H1 (cell line): ENCODE data around the gene ADGRV1. TPM values are rescaled to one million over a fixed set of nuclear protein-coding genes. Genes with fewer than 3 reads are reported as not detected.

Experiments used
- CTCF ChIA-PET: fragments of 300-600 bp; sonication (Branson Sonifier 250); formaldehyde crosslinking; loops from one replicate; lab custom pipeline; 2021; ENCODE audit not compliant: partially characterized antibody; lab: Charles Lee
- POLR2A ChIA-PET: fragments of 300-600 bp; sonication (Branson Sonifier 250); formaldehyde crosslinking; loops from one replicate; lab custom pipeline; 2021; ENCODE audit warnings: inconsistent platforms; ENCODE audit not compliant: partially characterized antibody; lab: Charles Lee
- DNase-seq, 2 experiments: peaks; one replicate each; pipeline versions ENCODE4 v3.0.0 to v3.0.0-alpha.2; 2010 to 2022; ENCODE audit warnings: low spot score in 2 of 2, low read depth in 1 of 2, mixed read lengths in 1 of 2
- FAIRE-seq: peaks from 2 replicates; lab custom pipeline; 2011; peaks lifted over from hg19 to GRCh38; lab: Jason Lieb, UNC
- H2AFZ ChIP-seq: 2 replicates; pipeline ENCODE4 v1.8.1; 2012; ENCODE audit warnings: low read length, inconsistent platforms
- H2AK5ac ChIP-seq: 2 replicates; pipeline ENCODE4 v1.6.1; 2013; ENCODE audit warnings: low read depth, low read length
- H2BK120ac ChIP-seq: replicated peaks from 2 replicates; pipeline ENCODE3; 2013; ENCODE audit warnings: low read depth, low read length, inconsistent platforms
- H2BK12ac ChIP-seq: 2 replicates; pipeline ENCODE4 v1.6.1; 2013; ENCODE audit warnings: low read depth, low read length
- H2BK15ac ChIP-seq: 2 replicates; pipeline ENCODE4 v1.6.1; 2013; ENCODE audit warnings: low read length
- H2BK20ac ChIP-seq: 2 replicates; pipeline ENCODE4 v1.6.1; 2013; ENCODE audit warnings: low read length
- H2BK5ac ChIP-seq: 2 replicates; pipeline ENCODE4 v1.6.1; 2013; ENCODE audit warnings: low read depth, low read length
- H3K14ac ChIP-seq: 2 replicates; pipeline ENCODE4 v1.6.1; 2013; ENCODE audit warnings: inconsistent platforms; ENCODE audit not compliant: insufficient read length
- H3K18ac ChIP-seq: 2 replicates; pipeline ENCODE4 v1.6.1; 2013; ENCODE audit warnings: low read length; ENCODE audit errors: extremely low read depth
- H3K23ac ChIP-seq: 2 replicates; pipeline ENCODE4 v1.6.1; 2013; ENCODE audit warnings: inconsistent platforms; ENCODE audit not compliant: insufficient read length
- H3K23me2 ChIP-seq: 2 replicates; pipeline ENCODE4 v1.6.1; 2013; ENCODE audit warnings: low read depth, low read length
- H3K27ac ChIP-seq: 2 replicates; pipeline ENCODE4 v1.6.1; 2011; ENCODE audit warnings: low read depth, low read length, inconsistent platforms
- H3K27me3 ChIP-seq, 4 experiments: replicated peaks in 1 of 4; 1 replicate in 1 of 4; 2 replicates in 3 of 4; pipeline versions ENCODE4 v1.6.1 to v1.8.1; 2011 to 2013; ENCODE audit warnings: low read length in 3 of 4, mild to moderate bottlenecking in 3 of 4, inconsistent platforms in 2 of 4, mixed read lengths in 2 of 4, moderate library complexity in 1 of 4; ENCODE audit not compliant: control insufficient read depth in 3 of 4, insufficient read depth in 3 of 4; ENCODE audit errors: extremely low read depth in 1 of 4
- H3K36me3 ChIP-seq, 4 experiments: 2 replicates each; pipeline versions ENCODE4 v1.6.1 to v1.8.1; 2011 to 2013; ENCODE audit warnings: mild to moderate bottlenecking in 4 of 4, low read length in 3 of 4, moderate library complexity in 2 of 4, control low read depth in 1 of 4, inconsistent platforms in 1 of 4; ENCODE audit not compliant: insufficient read depth in 4 of 4, control insufficient read depth in 2 of 4
- H3K4ac ChIP-seq: replicated peaks from 2 replicates; pipeline ENCODE3; 2013; ENCODE audit warnings: low read length, low read depth, mixed read lengths, inconsistent platforms; ENCODE audit not compliant: insufficient read length
- H3K4me1 ChIP-seq, 4 experiments: replicated peaks in 1 of 4; 1 replicate in 1 of 4; 2 replicates in 3 of 4; pipeline versions ENCODE4 v1.6.1 to v1.8.1; 2011 to 2013; ENCODE audit warnings: low read length in 3 of 4, inconsistent platforms in 2 of 4, mixed read lengths in 1 of 4; ENCODE audit not compliant: insufficient read depth in 4 of 4, control insufficient read depth in 3 of 4
- H3K4me2 ChIP-seq, 2 experiments: 2 replicates each; pipeline versions ENCODE4 v1.6.1 to v1.8.1; 2011 to 2013; ENCODE audit warnings: low read depth in 2 of 2, low read length in 2 of 2, control low read depth in 1 of 2, inconsistent platforms in 1 of 2, mild to moderate bottlenecking in 1 of 2; ENCODE audit not compliant: insufficient read depth in 1 of 2
- H3K4me3 ChIP-seq, 4 experiments: fragments of 200-600, 300-600 bp in 1 of 4; sonication (generic), shearing (Covaris generic), sonication (Bioruptor Twin) in 1 of 4; 2 replicates each; pipeline versions ENCODE4 v1.5.1 to v1.8.1; 2011 to 2016; ENCODE audit warnings: low read length in 4 of 4, low read depth in 3 of 4, control low read depth in 2 of 4, inconsistent platforms in 2 of 4, mild to moderate bottlenecking in 2 of 4, mixed read lengths in 1 of 4, moderate library complexity in 1 of 4; ENCODE audit not compliant: insufficient read depth in 2 of 4; ENCODE audit errors: extremely low read depth in 1 of 4
- H3K56ac ChIP-seq: replicated peaks from 2 replicates; pipeline ENCODE3; 2013; ENCODE audit warnings: low read depth, mild to moderate bottlenecking, mixed read lengths, low read length, inconsistent platforms; ENCODE audit not compliant: insufficient read length
- H3K79me1 ChIP-seq: 2 replicates; pipeline ENCODE4 v1.6.1; 2013; ENCODE audit warnings: low read depth, low read length, control low read depth
- H3K79me2 ChIP-seq, 2 experiments: 2 replicates each; pipeline versions ENCODE4 v1.6.1 to v1.8.1; 2012 to 2013; ENCODE audit warnings: low read length in 2 of 2, mild to moderate bottlenecking in 2 of 2, inconsistent platforms in 1 of 2; ENCODE audit not compliant: insufficient read depth in 2 of 2, control insufficient read depth in 1 of 2
- H3K9ac ChIP-seq, 4 experiments: replicated peaks in 1 of 4; 1 replicate in 1 of 4; 2 replicates in 3 of 4; pipeline versions ENCODE4 v1.6.1 to v1.8.1; 2011 to 2013; ENCODE audit warnings: low read depth in 3 of 4, low read length in 3 of 4, control low read depth in 2 of 4, mild to moderate bottlenecking in 2 of 4, moderate library complexity in 2 of 4, inconsistent platforms in 1 of 4; ENCODE audit errors: extremely low read depth in 1 of 4
- H3K9me3 ChIP-seq, 2 experiments: 2 replicates each; pipeline versions ENCODE4 v1.6.1 to v1.8.1; 2012 to 2013; ENCODE audit warnings: mild to moderate bottlenecking in 2 of 2, moderate library complexity in 2 of 2, control low read depth in 1 of 2, inconsistent platforms in 1 of 2, low read depth in 1 of 2, low read length in 1 of 2, mixed read lengths in 1 of 2; ENCODE audit not compliant: insufficient read depth in 2 of 2
- H4K20me1 ChIP-seq, 2 experiments: replicated peaks in 1 of 2; 2 replicates each; pipeline versions ENCODE3 to v1.8.1; 2011 to 2013; ENCODE audit warnings: inconsistent platforms in 2 of 2, low read length in 2 of 2, mild to moderate bottlenecking in 1 of 2; ENCODE audit not compliant: insufficient read depth in 2 of 2, control insufficient read depth in 1 of 2
- H4K5ac ChIP-seq: 2 replicates; pipeline ENCODE4 v1.6.1; 2013; ENCODE audit warnings: low read length, low read depth, mixed read lengths, inconsistent platforms; ENCODE audit not compliant: insufficient read length
- H4K8ac ChIP-seq: 2 replicates; pipeline ENCODE4 v1.8.0; 2013; ENCODE audit warnings: mild to moderate bottlenecking, moderate library complexity, low read length, inconsistent platforms; ENCODE audit not compliant: insufficient read depth; ENCODE audit errors: extremely low read depth
- H4K91ac ChIP-seq: replicated peaks from 2 replicates; pipeline ENCODE3; 2013; ENCODE audit warnings: low read length, mixed read lengths, inconsistent platforms; ENCODE audit not compliant: insufficient read length
- BACH1 ChIP-seq: IDR thresholded peaks from 2 replicates; pipeline ENCODE4 v1.6.1; 2012; ENCODE audit warnings: low read length, improper control_type of control experiment
- CEBPB ChIP-seq: IDR thresholded peaks from 2 replicates; pipeline ENCODE4 v1.6.1; 2012; ENCODE audit warnings: low read depth, low read length
- KDM5A ChIP-seq: fragments of 200-600 bp; IDR thresholded peaks from 2 replicates; pipeline ENCODE4 v1.7.1; 2012; ENCODE audit warnings: mild to moderate bottlenecking, low read length, inconsistent platforms, mixed read lengths
- NANOG ChIP-seq: IDR thresholded peaks from 2 replicates; pipeline ENCODE4 v1.6.1; 2011; ENCODE audit warnings: low read length, low read depth, mild to moderate bottlenecking, inconsistent platforms; ENCODE audit not compliant: insufficient read depth, poor library complexity, severe bottlenecking
- POU5F1 ChIP-seq: IDR thresholded peaks from 2 replicates; pipeline ENCODE4 v1.6.1; 2011; ENCODE audit warnings: low read depth, mild to moderate bottlenecking, low read length, moderate library complexity
- WGBS, 2 experiments: shearing (Covaris generic) in 1 of 2; methylation state at CpG; one replicate each; pipeline versions ENCODE4 v1.1.6 to v1.1.7; 2013 to 2015; ENCODE audit warnings: low lambda C conversion rate in 2 of 2, mixed read lengths in 2 of 2, inconsistent platforms in 1 of 2, low coverage in 1 of 2, missing lambda C conversion rate in 1 of 2; ENCODE audit not compliant: insufficient replicate concordance in 2 of 2, insufficient coverage in 1 of 2, insufficient read length in 1 of 2; ENCODE audit errors: extremely low coverage in 1 of 2, missing lambda C conversion rate in 1 of 2; 5-methylcytosine and 5-hydroxymethylcytosine counted together
- polyA plus RNA-seq, 7 experiments: library from polyadenylated mRNA; depleted of rRNA in 3 of 7; stranded (reverse) in 5 of 7; unstranded in 2 of 7; fragments of >200 nt in 5 of 7; fragments of 200-250 nt in 2 of 7; gene quantifications; 1 replicate in 5 of 7; 2 replicates in 1 of 7; 4 replicates in 1 of 7; pipeline versions ENCODE4 v1.2.1 to v1.2.3, GENCODE V29; 2011 to 2013; ENCODE audit warnings: missing spikeins in 2 of 7, mixed read lengths in 2 of 7
- total RNA-seq: library from RNA; stranded (reverse); fragmentation: NEBNext Ultra II Directional; extraction: Animal tissue kit (Norgen Biotek cat#: 25700); gene quantifications from 2 replicates; pipeline ENCODE4 v1.2.1, GENCODE V29; 2021

ADGRV1 gene
- total and polyA plus RNA-seq, 2 of the 8 experiments (the other 6 are each of a cell fraction or from before 2014, with no cell fraction given), result 53.1 to 62.2 TPM

- Histone ChIP-seq H3K23ac (no peak overlapping the region), H3K14ac (no peak overlapping the region), H2BK15ac (no peak overlapping the region), H3K18ac (no peak overlapping the region), H3K56ac (no peak overlapping the region), H3K4me3 (no peak overlapping the region), H3K79me2 (no peaks in the 10 kb centered on the region), H2AK5ac (no peak overlapping the region), H3K27ac (no peak overlapping the region), H2BK20ac (no peak overlapping the region), H3K23me2 (no peaks in the 10 kb centered on the region), H3K9ac (no peak overlapping the region), H2BK12ac (no peak overlapping the region), H2BK5ac (no peak overlapping the region), H3K4ac (no peak overlapping the region), H2BK120ac (no peak overlapping the region), H4K8ac (no peak overlapping the region), H3K27me3 (no peaks in the 10 kb centered on the region), H3K79me1 (no peaks in the 10 kb centered on the region), H3K4me1 (0 out of 7 replicates have a peak, but pooled peaks cover 0 to 2% (median 0%) of the 10 kb centered on the region in 4 experiments), H3K36me3 (peaks cover 0 to 19% (median 2%) of the 10 kb centered on the region in 4 experiments; a peak in 5 of 8 replicates), H3K9me3 (peaks cover 2 to 6% of the 10 kb centered on the region in 2 experiments; a peak in 1 of 4 replicates), H4K20me1 (no peaks in the 10 kb centered on the region), H4K5ac (no peak overlapping the region), H4K91ac (no peak overlapping the region), H3K4me2 (no peak overlapping the region), H2AFZ (no peak overlapping the region)
- DNase-seq (no peak), FAIRE-seq (no peak)
- 81% methylated on average over 2 of the region's 2 CpGs; no CpG with 5 or more reads in 1 of the 2 experiments for WGBS, 2 experiments
- CTCF ChIA-PET, result interaction anchor here (1.0 to 1.7 kb wide), 2 partner anchors 220 to 233 kb away, joined by 3 to 6 read pairs; no protein-coding TSS in a partner anchor
- POLR2A ChIA-PET, result interaction anchor here (0.8 kb wide), 1 partner anchor 10 kb away, joined by 3 read pairs; no protein-coding TSS in a partner anchor
- no peak for TF ChIP-seq BACH1
- no peak for TF ChIP-seq NANOG
- peak; percentile 82 for TF ChIP-seq CEBPB
- no peak for TF ChIP-seq KDM5A
- no peak for TF ChIP-seq POU5F1
Observed at GRCh38 chr5:91151947-91152346, 593.4 kb downstream of the ADGRV1 start.
